Measurements from ENCODE around the gene UHRF2. TPM values are rescaled to one million over a fixed set of nuclear protein-coding genes. Genes with fewer than 3 reads are reported as not detected.
A peak's percentile ranks its signal among the peaks of the same experiment; 100 is the strongest.
"Not testable (repeated sequence)": the region's sequence is repeated elsewhere in the genome, so short reads cannot be mapped to it uniquely, and the experiment has no call there.

Gene UHRF2
- total RNA-seq, 1 experiment from 2014 or later, result 12.5 TPM

DNA sequence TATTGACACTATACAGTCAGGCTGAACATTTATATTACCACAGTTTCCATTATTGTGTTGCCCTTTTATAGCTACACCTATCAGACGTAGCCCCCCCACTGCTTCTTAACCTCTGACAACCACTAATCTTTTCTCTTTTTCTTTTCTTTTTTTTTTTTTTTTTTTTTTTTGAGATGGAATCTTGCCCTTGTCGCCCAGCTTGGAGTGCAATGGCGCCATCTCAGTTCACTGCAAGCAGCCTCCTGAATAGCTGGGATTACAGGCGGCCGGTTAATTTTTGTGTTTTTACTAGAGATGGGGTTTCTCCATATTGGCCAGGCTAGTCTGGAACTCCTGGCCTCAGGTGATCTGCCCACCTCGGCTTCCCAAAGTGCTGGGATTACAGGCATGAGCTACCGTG lies 75.4 kb downstream of the UHRF2 start:
- DNase-seq (ENCODE audit: low spot score), result no peak

DNA sequence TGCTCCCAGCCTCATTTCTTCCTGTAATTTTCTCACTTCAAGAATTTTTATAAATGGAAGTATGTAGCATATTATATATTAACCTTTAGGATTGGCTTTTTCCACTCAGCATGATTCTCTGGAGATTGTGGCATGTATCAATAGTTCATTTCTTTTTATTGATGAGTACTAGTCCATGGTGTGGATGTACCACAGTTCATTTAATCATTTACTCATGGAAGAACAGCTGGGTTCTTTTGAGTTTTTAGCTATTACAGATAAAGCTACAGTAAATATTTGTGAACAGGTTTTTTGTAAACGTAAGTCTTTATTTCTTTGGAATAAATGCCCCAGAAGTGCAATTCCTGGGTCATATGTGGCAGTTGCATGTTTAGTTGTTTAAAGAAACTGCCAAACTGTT lies 76.1 kb downstream of the UHRF2 start:
- no peak for DNase-seq (ENCODE audit: low spot score)

- DNase-seq (ENCODE audit: low spot score), result no peak
These were observed 77.9 kb downstream of the UHRF2 start for GRCh38 chr9:6490863-6491262.

- DNase-seq (ENCODE audit: low spot score), result no peak
These were observed 82.5 kb downstream of the UHRF2 start for GRCh38 chr9:6495466-6495865.

DNA sequence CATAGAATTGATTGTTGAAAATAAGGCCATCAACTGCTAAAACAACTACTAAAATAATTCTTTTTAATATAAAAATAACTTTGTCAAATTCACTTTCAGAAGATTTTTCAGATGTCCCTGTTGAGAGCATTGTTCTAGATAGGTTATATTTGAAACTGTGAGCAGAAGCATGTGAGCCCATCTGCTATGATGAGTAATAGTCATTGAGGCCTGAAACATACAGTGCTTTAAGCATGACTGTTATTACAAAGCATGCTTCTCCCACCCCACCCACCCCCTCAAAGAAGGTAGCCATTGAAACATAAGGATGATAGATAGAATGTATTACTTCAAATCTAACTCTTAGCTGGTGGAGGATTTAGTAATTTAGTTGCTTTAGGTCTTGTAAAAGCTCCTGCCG lies 86.0 kb downstream of the UHRF2 start:
- DNase-seq (ENCODE audit: low spot score), result no peak

DNA sequence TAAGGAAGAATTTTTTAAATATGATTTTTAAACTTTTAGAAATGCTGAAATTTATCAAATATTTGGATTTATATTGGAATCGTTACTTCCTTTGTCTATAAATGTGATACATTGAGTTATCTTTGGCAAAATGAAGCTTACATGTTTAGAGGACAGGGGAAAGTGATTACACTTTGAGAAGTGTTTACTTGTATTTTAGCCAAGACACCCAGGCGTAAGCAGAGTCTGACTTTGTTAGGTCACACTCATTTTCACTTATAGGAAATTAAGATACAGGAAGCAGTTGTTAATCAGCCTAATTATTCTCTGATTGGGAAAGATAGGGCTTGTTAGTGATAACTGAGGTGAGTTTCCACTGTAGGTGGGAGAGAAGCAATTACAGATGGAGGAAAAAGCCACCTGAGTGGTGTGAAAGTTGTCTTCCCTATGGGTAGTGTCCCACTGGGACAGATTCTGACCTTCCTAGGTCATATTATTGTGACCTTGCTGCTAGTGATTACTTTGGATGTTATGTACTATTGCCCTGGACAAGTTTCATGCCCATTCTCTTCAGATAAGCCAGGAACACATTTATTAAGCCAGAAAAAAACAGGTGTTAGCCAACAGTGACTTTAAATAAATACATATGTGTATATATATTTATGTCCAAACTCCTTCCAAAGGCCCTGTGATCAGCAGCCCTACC lies 88.7 kb downstream of the UHRF2 start:
- DNase-seq (ENCODE audit: low spot score), result no peak

GRCh38 chr9:6502399-6502798 lies 89.4 kb downstream of the UHRF2 start:
- DNase-seq (ENCODE audit: low spot score), result peak; percentile 2

DNA sequence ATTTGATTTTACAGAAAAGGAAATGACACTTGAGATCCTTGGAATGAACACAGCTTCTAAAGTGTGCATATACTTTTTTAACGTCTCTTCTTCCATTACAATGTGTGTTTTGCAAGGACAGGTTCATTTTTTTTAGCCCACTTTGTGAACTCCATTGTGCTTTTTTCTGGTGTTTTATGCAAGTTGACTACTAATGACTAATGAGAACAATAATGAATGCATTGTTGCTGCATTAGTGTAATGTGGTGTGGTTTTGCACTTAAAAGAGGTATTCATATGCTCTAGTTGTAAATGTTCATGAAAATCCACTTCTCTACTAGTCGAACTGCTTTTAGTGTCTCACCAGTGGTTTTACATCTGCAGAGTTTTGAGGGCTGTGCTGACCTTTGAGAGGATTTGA lies 93.6 kb downstream of the UHRF2 start:
- no peak for DNase-seq (ENCODE audit: low spot score)

DNA sequence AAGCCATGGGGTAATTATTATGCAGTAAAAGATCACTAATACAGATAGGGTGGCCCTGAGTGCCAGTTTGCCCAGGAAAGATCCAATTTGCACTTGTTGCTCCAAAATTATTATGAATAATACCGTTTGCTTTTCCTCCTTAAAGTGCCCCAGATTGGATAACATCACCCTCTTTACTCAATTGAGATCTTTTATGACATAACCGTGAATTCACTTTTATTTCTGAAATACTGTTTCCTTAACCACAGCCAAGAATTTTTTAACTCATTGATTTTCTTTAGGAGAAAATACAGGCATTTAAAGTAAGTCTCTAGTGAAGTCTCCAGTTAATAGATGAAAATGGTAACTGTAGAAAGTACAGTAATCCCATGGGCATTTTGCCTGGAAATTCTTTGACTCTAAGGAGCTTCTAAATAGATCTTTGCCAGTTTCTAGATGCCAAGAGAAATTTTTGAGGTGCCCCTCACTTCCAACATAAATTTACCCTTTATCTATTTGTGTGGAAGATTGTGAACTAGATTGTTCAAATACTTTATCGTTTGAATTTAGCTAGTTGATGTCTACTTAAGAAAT lies 99.2 kb downstream of the UHRF2 start:
- no peak for DNase-seq (ENCODE audit: low spot score)

- DNase-seq (ENCODE audit: low spot score), result no peak
These were observed 109.3 kb downstream of the UHRF2 start for GRCh38 chr9:6522263-6522662.

DNA sequence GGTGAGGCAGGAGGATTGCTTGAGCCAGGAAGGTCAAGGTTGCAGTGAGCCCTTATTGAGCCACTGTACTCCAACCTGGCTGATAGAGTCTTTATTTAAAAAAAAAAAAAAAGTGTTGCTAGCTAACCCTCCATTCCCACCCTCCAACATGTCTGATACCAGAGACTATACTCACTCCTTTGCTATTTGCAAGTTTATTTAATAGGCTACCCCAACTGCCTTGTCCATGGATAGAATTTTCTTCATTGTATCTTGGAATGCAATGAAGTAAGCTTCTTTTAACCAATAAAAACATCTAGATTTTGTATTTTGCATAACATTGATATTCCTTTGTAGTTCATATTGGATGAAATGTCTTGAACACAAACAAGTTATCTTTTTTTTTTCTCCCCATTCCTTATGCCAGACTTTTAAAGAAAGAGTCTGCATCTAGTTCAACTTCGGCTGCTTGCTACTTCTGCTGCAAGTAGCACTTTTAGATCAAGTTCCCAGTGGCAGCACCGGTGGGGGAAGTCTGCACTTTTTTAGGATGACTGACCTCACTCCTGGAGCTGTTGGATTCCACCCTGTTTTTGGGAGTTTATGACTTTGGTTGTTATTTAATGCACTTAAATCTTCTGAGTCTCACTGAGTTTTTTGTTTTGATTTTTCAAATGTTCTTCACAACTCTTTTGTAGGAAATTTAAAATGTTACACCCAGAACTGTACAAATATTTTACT lies 112.5 kb downstream of the UHRF2 start:
- no peak for DNase-seq (ENCODE audit: low spot score)

GRCh38 chr9:6535594-6535993 lies 122.6 kb downstream of the UHRF2 start:
- no peak for DNase-seq (ENCODE audit: low spot score)

DNA sequence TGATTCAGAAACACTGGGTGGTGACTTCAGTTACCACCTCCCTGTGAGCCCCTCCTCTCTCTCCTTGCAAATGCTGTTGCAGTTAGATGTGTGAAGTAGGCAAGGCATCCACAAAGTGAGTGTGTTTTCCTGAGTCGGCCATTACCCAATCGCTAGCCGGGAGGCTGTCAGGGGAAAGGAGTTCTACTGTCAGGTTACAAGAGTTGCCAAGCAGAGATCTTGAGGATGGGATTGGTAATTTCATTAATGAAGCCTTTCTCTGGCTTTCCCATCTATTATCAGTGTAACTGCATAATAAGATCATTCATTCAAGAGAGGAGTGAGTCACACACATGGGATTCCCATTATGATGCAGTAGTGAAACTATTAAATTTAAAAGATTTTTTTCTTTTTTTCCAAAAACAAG lies 125.7 kb downstream of the UHRF2 start:
- DNase-seq (ENCODE audit: low spot score), result no peak

DNA sequence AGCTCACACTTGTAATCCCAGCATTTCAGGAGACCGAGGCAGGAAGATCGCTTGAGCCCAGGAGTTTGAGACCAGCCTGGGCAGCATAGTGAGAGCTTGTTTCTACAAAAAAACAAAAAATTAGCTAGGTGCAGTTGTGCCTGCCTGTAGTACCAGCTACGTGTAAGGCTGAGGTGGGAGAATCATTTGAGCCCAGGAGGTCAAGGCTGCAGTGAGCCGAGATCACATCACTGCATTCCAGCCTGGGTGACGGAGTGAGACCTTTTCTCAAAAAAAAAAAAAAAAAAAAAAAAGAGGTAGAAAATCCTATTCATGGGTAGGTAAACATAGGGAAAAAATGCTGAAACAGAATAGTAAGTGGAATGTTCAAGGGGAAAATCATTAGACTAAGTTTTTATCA lies 129.6 kb downstream of the UHRF2 start:
- not testable (repeated sequence) for DNase-seq (ENCODE audit: low spot score)

GRCh38 chr9:6543204-6543603 lies 130.2 kb downstream of the UHRF2 start:
- no peak for DNase-seq (ENCODE audit: low spot score)

DNA sequence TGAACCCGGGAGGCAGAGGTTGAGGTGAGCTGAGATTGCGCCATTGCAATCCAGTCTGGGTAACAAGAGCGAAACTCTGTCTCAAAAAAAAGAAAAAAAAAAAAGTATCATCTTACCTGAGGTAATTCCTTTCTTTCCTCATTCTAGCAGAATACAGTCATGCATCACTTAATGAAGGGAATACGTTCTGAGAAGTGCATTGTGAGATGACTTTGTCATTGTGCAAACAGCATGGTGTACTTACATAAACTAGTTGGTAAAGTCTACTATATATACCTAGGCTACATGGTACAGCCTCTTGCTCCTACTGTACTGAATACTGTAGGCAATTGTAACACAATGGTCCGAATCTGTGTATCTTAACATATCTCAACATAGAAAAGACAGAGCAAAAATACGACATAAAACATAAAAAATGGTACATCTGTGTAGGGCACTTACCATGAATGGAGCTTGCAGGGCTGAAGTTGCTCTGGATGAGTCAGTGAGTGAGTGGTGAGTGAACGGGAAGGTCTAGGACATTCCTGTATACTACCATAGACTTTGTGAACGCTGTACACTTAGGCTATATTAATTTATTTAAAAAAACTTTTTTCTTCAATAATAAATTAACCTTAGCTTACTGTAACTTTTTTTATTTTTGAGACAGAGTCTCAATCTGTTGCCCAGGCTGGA lies 132.2 kb downstream of the UHRF2 start:
- DNase-seq (ENCODE audit: low spot score), result no peak

- DNase-seq (ENCODE audit: low spot score), result no peak
These were observed 136.3 kb downstream of the UHRF2 start for GRCh38 chr9:6549106-6549800.

DNA sequence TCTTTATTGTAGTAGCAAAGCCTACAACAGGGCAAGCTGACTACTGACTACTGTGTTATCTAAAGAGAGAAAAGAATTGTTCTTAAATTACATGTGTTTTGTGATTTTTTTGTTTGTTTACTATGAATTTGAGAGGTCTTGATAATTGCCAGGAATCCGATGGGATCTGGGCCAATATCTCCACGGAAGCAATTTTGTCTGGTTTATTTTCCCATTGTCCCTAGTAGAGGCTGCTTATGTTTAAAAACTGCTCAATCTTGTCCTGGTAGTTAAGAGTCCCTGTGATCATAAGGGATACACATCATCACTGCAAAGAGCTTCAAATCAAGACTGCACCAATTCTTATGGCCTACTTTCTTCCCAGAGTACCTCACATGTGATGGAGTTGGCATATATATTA lies 138.1 kb downstream of the UHRF2 start:
- no peak for DNase-seq (ENCODE audit: low spot score)

- peak; percentile 70 for DNase-seq (ENCODE audit: low spot score)
These were observed 139.0 kb downstream of the UHRF2 start for GRCh38 chr9:6552033-6552432.

DNA sequence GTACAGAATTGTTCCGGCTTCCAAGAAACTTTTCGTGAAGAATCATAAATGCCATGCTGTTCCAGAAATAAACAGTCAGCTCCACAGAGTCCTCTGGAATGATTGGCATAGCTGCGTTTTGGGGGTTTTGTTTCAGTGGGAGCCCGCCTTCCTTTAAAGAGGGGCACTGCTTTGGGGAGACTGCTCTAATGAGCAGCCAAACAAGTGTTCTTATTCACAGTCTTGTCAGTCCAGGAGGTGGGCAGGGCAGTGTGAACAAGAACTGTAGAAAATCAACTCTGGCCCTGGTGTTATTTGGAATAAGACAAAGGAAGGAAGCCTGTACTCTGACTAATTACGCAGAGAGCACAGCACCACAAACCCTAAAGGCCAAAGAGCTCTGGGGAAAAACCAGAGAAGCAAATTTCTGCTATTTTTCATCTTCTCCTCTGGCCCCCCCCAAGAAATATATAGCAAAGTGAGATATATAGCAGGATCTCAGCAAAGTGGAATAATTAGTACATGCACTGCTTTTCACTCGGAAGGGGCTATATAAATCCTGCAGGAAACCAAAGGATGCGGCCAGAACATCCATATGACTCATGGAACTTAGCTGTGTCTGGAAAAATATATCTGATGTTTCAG lies 139.6 kb downstream of the UHRF2 start:
- DNase-seq (ENCODE audit: low spot score), result no peak

GRCh38 chr9:6553866-6554265 lies 140.9 kb downstream of the UHRF2 start:
- DNase-seq (ENCODE audit: low spot score), result no peak
